ENCODE results near the gene LRP5.

DNA sequence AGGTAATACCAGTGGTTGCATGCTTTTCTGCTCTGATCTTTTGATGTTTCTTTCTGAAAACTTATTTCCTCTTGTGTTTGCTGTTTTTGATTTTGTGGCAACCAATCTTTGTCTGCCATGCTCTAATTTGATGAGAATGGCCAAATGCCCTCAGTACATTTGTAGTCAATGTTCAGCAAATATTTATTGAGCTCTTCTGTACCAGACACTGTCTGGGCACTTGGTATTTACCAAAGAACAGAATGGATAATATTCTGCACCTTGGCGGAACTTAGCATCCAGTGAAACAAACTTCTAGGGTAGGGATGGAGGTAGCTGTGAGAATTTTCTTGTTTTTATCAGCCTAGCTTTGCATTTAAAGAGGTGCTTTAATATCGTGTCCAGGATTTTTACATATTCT is 167.8 kb downstream of the LRP5 start:
- TF ChIP-seq SP1 (CRISPR knock-in tag; conservative IDR thresholded peaks at IDR 0.05) (no peak), CREB1 (CRISPR knock-in tag; IDR thresholded peaks at IDR 0.05) (no peak), ATF1 (CRISPR knock-in tag; IDR thresholded peaks at IDR 0.05) (no peak), NR1H2 (CRISPR knock-in tag; IDR thresholded peaks at IDR 0.05) (no peak), TEAD4 (CRISPR knock-in tag; IDR thresholded peaks at IDR 0.05) (no peak)
- TF ChIP-seq, protein P1, sequence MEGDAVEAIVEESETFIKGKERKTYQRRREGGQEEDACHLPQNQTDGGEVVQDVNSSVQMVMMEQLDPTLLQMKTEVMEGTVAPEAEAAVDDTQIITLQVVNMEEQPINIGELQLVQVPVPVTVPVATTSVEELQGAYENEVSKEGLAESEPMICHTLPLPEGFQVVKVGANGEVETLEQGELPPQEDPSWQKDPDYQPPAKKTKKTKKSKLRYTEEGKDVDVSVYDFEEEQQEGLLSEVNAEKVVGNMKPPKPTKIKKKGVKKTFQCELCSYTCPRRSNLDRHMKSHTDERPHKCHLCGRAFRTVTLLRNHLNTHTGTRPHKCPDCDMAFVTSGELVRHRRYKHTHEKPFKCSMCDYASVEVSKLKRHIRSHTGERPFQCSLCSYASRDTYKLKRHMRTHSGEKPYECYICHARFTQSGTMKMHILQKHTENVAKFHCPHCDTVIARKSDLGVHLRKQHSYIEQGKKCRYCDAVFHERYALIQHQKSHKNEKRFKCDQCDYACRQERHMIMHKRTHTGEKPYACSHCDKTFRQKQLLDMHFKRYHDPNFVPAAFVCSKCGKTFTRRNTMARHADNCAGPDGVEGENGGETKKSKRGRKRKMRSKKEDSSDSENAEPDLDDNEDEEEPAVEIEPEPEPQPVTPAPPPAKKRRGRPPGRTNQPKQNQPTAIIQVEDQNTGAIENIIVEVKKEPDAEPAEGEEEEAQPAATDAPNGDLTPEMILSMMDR (IDR thresholded peaks at IDR 0.05): no peak
- TF ChIP-seq, protein P2, sequence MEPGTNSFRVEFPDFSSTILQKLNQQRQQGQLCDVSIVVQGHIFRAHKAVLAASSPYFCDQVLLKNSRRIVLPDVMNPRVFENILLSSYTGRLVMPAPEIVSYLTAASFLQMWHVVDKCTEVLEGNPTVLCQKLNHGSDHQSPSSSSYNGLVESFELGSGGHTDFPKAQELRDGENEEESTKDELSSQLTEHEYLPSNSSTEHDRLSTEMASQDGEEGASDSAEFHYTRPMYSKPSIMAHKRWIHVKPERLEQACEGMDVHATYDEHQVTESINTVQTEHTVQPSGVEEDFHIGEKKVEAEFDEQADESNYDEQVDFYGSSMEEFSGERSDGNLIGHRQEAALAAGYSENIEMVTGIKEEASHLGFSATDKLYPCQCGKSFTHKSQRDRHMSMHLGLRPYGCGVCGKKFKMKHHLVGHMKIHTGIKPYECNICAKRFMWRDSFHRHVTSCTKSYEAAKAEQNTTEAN (CRISPR knock-in tag; IDR thresholded peaks at IDR 0.05): no peak

All from WTC11 (cell line).